AG04450 (cell line): Measurements from ENCODE around the gene NBEAL2. TPM values are rescaled to one million over a fixed set of nuclear protein-coding genes. Genes with fewer than 3 reads are reported as not detected.

Experiments used
- CTCF ChIA-PET: fragments of 300-600, 350-600 bp; formaldehyde crosslinking; extraction: SDS; loops from one replicate; lab custom pipeline; 2022; ENCODE audit warnings: antibody characterized with exemption, inconsistent platforms; lab: Charles Lee
- POLR2A ChIA-PET: fragments of 350-600 bp; formaldehyde crosslinking; extraction: SDS; loops from one replicate; lab custom pipeline; 2021; ENCODE audit warnings: antibody characterized with exemption, inconsistent platforms; lab: Yijun Ruan, JAX
- DNase-seq: peaks from one replicate; pipeline ENCODE4 v3.0.0-alpha.2; 2011; ENCODE audit warnings: low read depth, low spot score
- H3K27ac ChIP-seq: one replicate; pipeline ENCODE4 v1.5.1; 2012; ENCODE audit warnings: low read depth, low read length, control low read depth
- H3K27me3 ChIP-seq: one replicate; pipeline ENCODE4 v1.6.0; 2012; ENCODE audit warnings: low read length; ENCODE audit not compliant: control insufficient read depth, insufficient read depth
- H3K4me3 ChIP-seq: 2 replicates; pipeline ENCODE4 v1.5.1; 2011; ENCODE audit warnings: mild to moderate bottlenecking, low read depth, low read length, control low read depth
- H3K9me3 ChIP-seq: 2 replicates; pipeline ENCODE4 v1.5.1; 2012; ENCODE audit warnings: low read length; ENCODE audit not compliant: control insufficient read depth, insufficient read depth
- CTCF ChIP-seq: IDR thresholded peaks from 2 replicates; pipeline ENCODE4 v1.5.1; 2011; ENCODE audit warnings: low read depth, low read length, control low read depth, inconsistent platforms
- polyA plus RNA-seq: library from polyadenylated mRNA; depleted of rRNA; stranded (reverse); fragments of >200 nt; gene quantifications from 2 replicates; pipeline ENCODE4 v1.2.3, GENCODE V29; 2011

The NBEAL2 gene
- polyA plus RNA-seq, 1 experiment: 2.1 TPM

DNA sequence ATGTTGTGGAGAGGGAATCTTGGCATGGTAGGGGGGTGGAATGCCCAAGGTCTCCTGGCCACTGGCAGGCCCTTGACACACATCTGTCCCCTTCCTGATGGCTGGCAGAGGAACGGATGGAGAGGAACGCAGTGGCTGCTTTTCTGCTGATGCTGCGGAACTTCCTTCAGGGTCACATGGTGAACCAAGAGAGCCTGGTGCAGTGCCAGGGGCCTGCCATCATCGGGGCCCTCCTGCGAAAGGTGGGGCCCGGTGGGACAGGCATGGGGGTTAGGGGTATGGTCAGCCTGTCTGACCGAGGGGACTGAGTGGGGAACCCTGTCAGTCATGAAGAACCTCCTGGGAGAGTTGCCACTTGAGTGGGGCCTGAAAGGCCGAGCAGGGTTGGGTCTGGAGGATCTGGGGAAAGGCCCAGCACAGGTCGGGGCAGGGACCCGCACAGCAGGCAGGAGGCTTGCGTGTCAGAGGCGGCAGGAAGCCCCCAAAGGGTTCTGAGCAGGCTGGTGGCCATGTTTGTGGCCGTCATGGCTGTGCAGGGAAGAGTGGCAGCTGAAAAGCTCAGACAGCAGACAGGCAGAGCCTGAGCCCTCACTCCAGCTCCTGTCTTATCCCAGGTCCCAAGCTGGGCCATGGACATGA lies 18.1 kb downstream of the NBEAL2 start:
- POLR2A ChIA-PET: interaction anchor here (0.9 kb wide), 1 partner anchor 18 kb away, joined by 4 read pairs; the partner anchor contains the start of gene NBEAL2
- H3K27me3 ChIP-seq: no peaks in the 10 kb centered on the region
- no peak overlapping the region for H3K4me3 ChIP-seq
- H3K9me3 ChIP-seq: no peaks in the 10 kb centered on the region; the same call in 1 of the 2 replicates
- H3K27ac ChIP-seq: no peak overlapping the region
- CTCF ChIA-PET: interaction anchor here (1.5 kb wide), 1 partner anchor 74 kb away, joined by 5 read pairs; no protein-coding TSS in a partner anchor
- DNase-seq: no peak
- no peak for TF ChIP-seq CTCF

DNA sequence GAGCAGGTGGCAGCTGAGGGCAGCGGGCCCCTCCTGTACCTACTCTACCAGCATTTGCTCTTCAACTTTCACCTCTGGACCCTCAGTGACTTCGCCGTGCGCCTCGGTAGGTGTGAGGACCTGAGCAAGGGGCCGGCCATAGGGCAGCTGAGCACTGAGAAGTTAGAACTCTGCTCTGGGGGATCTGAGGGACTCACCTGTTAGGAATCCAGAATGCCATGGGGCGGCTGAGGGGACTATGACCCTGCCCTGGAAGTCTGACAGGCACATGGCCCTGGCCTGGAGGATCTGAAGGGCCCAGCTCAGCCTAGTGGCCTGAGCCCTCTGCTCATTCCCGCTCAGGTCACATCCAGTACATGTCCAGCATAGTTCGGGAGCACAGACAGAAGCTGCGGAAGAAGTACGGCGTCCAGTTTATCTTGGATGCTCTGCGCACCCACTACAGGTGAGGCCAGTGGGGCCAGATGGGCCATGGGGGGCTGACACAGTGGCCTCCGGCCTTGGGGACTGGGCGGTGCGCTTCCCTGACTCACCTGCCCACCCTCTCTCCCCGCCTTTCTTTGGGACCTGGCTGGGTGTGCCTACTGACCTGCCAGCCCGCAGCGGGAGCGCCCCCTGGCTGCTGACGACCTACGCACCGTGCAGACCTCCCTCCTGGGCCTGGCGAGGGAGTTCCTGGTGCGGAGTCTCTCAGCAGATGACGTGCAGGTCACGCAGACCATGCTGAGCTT lies 18.8 kb downstream of the NBEAL2 start:
- ChIA-PET CTCF (interaction anchor here (0.9 to 1.5 kb wide), 4 partner anchors 22 to 86 kb away, joined by 3 to 4 read pairs (median 3); no protein-coding TSS in a partner anchor), POLR2A (interaction anchor here (0.9 kb wide), 1 partner anchor 18 kb away, joined by 4 read pairs; the partner anchor contains the start of gene NBEAL2)
- Histone ChIP-seq H3K27me3 (no peaks in the 10 kb centered on the region), H3K9me3 (no peaks in the 10 kb centered on the region; the same call in 1 of the 2 replicates), H3K27ac (no peak overlapping the region), H3K4me3 (no peak overlapping the region)
- peak; percentile 59 for TF ChIP-seq CTCF
- DNase-seq: no peak

DNA sequence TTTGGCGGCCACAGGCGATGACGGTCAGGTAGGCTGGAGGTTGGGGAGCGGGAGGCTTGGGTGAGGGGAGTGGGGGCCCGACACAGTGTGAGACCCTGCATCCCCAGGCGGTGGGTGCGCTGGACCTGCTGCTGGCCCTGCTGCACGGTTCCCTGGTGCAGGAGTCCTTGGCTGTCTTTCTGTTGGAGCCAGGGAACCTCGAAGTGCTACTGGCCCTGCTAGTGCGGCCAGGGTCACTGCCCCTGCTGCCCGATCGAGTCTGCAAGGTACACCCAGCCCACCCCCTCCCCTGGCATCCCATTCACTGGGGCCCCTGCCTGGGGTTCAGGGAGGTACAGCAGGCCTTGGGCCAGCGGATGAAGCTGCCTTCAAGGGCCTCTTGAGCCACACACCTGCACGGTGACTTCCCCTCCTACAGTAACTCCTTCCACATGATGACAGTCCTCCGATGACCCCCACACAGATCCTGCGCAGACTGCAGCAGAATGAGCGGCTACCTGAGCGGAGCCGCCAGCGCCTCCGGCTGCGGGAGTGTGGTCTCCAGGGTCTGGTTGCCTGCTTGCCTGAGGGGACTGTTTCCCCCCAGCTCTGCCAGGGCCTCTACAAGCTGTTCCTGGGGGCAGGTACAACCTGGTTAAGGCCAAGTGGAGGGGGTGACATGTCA lies 19.5 kb downstream of the NBEAL2 start:
- Histone ChIP-seq H3K9me3 (no peaks in the 10 kb centered on the region; the same call in 1 of the 2 replicates), H3K27ac (no peak overlapping the region), H3K27me3 (no peaks in the 10 kb centered on the region), H3K4me3 (no peak overlapping the region)
- DNase-seq: no peak
- POLR2A ChIA-PET: no interaction called here
- CTCF ChIA-PET: interaction anchor here (0.9 to 1.5 kb wide), 5 partner anchors 22 to 86 kb away, joined by 3 to 11 read pairs (median 3); no protein-coding TSS in a partner anchor
- no peak for TF ChIP-seq CTCF

GRCh38 chr3:46999516-47000197 lies 20.2 kb downstream of the NBEAL2 start:
- CTCF ChIA-PET: interaction anchor here (0.5 to 1.5 kb wide), 6 partner anchors 21 to 87 kb away, joined by 3 to 11 read pairs (median 3); no protein-coding TSS in a partner anchor
- TF ChIP-seq CTCF: no peak
- no peak for DNase-seq
- Histone ChIP-seq H3K4me3 (no peak overlapping the region), H3K27ac (no peak overlapping the region), H3K27me3 (no peaks in the 10 kb centered on the region), H3K9me3 (no peaks in the 10 kb centered on the region; the same call in 1 of the 2 replicates)
- POLR2A ChIA-PET: no interaction called here
